GM19043 (cell line): ENCODE measurements around the gene TPPP.
"Not testable (repeated sequence)": the region's sequence is repeated elsewhere in the genome, so short reads cannot be mapped to it uniquely, and the experiment has no call there.

Experiments
- ATAC-seq: cut with Tn5 transposase; IDR thresholded peaks from one replicate; pipeline ENCODE4 v1.9.1; 2021; ENCODE audit warnings: low read depth; ENCODE audit not compliant: unreplicated experiment

The TPPP gene

DNA sequence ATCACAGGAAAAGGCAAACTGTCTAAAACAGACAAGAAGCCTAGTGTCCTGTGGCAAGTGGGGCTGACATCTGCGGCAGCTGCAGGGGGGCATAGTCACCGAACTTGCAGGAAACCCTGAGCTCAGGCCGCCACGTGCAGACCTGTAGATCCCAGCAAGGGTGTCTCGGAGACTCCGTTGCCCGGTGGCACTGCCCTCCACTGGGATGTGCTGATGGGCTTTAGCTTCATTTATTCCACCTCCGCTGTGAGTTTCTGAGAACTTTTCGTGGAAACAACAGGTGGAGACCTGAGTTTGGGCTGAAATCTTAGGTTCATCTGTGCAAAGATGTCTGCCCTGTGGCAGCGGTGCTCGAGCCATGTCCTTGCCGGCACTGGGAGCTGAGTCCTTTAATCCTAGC is 59.0 kb downstream of the TPPP start:
- ATAC-seq, result no peak

GRCh38 chr5:633501-633955 is 59.6 kb downstream of the TPPP start:
- no peak for ATAC-seq

DNA sequence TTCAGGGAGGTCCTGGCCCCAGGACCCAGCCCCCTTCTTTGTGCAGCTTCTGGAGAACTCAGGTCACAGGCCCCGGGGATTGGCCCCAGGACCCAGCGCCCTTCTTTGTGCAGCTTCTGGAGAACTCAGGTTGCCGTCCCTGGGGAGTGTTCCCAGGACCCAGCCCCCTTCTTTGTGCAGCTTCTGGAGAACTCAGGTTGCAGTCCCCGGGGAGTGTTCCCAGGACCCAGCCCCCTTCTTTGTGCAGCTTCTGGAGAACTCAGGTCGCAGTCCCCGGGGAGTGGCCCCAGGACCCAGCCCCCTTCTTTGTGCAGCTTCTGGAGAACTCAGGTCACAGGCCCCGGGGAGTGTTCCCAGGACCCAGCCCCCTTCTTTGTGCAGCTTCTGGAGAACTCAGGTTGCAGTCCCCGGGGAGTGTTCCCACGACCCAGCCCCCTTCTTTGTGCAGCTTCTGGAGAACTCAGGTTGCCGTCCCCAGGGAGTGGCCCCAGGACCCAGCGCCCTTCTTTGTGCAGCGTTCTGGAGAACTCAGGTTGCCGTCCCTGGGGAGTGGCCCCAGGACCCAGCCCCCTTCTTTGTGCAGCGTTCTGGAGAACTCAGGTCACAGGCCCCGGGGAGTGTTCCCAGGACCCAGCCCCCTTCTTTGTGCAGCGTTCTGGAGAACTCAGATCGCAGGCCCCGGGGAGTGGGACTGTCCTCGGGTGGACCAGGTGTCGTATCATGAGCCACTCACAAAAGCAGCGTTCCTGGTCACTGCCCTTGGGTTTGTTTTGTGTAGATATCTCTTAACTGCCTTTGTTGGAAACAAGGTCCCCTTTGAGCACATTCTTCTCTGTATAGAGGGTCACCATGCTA is 64.6 kb downstream of the TPPP start:
- not testable (repeated sequence) for ATAC-seq

DNA sequence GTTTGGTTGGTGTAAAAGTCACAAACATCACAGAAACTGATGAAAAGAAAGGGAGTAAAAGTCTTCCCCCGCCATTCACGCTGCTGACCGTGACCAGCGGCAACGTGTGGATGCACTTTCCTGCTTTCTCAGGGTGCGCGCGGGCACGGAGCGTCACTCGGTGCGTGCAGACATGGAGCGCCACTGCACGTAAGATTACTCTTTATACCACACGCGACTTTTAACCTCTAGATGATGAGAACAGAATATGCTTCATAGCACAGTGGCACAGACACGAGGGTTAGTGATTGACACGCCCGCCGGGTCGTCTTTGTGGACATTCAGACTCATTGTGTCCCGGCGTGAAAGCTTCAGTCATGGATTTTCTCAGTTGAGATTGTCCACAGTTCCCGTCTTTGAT is 65.3 kb downstream of the TPPP start:
- no peak for ATAC-seq

DNA sequence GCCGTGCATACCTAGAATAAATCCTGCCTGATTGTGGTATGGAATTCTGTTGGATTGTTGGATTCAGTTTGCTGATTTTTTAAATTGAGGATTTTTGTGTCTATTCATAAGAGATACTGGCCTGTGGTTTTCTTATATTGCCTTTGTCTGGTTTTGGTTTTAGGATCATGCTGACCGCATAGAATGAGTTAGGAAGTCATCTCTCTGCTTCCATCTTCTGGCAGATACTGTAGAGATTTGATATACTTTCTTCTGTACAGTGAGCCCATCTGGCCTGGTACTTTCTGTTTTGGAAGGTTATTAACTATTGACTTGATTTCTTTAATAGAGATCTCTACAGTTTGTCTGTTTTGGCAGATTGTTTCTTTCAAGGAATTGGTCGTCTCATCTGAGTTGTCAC is 66.3 kb downstream of the TPPP start:
- no peak for ATAC-seq

DNA sequence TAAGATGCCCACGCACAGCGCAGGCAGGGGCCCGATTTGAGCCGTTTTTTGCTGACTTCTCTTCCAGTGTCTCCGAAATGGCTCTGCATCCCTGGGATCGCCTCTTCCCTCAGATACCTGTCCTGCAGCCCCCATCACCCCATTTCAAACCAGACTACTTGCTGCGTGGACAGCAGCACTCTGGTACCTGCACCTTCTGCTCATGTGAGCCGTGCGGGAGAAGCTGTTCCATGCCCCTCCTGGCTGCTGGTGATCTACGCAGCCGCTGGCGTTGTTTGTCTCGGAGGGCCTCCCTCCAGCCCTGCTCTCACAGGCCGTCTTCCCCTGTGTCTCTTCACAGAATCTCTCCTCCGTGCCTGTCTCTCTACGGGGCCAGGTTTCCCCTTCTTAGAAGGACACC is 67.6 kb downstream of the TPPP start:
- no peak for ATAC-seq

- no peak for ATAC-seq
These were observed 68.3 kb downstream of the TPPP start for GRCh38 chr5:624951-625230.

GRCh38 chr5:624118-624950 is 68.8 kb downstream of the TPPP start:
- ATAC-seq, result no peak

DNA sequence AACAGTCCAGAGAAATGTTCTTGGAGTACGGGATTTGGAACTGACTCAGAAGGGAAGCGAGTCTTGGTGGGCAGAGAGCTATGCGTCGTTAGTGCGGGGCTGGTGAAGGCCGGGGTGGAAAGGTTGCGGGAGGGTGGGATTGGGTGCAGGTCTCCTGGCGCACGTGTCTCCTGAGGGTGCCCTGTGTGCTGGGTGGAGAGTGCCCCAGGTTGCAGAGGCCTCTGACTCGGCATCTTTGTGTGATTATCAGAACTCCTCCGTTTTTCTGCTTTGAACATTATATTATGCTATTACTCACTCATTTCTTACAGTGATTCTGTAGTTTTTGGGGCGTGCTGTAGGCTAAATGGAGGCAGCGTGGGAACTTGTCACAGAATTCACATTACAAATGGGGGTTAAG is 69.6 kb downstream of the TPPP start:
- no peak for ATAC-seq

- no peak for ATAC-seq
These were observed 70.1 kb downstream of the TPPP start for GRCh38 chr5:622946-623522.

- no peak for ATAC-seq
These were observed 70.8 kb downstream of the TPPP start for GRCh38 chr5:622359-622758.

DNA sequence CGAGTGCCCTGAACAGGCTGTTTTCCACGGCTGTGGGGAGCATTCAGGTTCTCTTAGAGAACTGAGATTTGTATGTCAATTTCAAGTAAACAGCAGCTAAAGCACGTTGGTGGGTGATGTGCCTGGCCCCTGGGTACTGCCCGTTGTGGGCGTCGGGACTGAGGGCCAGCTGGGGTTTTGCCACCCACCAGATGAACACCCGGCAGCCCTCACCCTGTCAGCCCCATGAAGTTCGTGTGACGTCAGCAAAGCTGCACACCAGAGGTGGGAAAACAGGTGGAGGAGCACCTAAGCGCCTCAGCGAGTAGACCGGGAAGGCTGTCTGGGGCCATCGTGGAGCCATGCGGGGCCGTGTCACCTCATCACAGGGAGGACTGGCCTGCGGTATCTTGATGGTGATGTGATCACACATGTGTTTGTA is 71.8 kb downstream of the TPPP start:
- no peak for ATAC-seq

- no peak for ATAC-seq
These were observed 72.5 kb downstream of the TPPP start for GRCh38 chr5:620586-621180.

DNA sequence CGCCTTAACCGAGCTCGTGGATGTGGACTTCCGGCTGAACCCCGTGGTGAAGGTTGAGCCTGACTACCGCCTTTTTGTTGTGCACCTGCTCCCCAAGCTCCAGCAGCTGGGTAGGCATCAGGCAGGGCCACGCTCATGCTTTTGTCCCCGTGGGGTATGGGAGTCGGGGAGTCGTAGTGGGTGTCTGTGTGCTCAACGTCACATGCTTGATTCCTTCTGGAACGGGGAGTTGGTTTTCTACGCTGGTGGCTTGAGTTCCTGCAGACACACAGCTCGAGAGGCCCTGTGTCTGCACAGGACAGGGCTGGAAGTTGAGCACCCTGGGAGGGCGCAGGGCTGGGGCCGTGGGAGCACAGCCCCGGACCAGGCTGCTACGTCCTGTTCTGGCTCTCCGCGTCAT is 73.0 kb downstream of the TPPP start:
- no peak for ATAC-seq

GRCh38 chr5:619444-619843 is 73.7 kb downstream of the TPPP start:
- ATAC-seq, result no peak

GRCh38 chr5:618450-618849 is 74.7 kb downstream of the TPPP start:
- ATAC-seq, result no peak

DNA sequence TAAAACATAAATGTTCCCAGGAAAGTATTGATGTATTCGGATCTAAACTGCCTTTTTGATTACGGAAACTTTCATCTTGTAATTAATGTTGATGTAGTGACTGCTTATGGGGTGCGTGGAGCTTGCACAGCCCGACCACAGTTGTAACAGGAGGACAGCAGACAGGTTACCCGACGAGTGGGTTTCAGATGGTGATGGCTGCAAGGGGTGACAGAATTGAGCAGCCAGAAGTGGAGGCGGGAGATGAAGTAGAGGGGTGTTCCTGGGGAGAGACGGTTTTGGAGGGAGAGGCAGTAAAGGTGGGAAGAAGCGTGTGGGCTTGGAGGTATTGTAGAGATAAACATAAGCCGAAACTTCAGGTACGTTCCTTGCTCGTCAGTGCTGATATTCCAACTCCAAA is 75.3 kb downstream of the TPPP start:
- ATAC-seq, result no peak

DNA sequence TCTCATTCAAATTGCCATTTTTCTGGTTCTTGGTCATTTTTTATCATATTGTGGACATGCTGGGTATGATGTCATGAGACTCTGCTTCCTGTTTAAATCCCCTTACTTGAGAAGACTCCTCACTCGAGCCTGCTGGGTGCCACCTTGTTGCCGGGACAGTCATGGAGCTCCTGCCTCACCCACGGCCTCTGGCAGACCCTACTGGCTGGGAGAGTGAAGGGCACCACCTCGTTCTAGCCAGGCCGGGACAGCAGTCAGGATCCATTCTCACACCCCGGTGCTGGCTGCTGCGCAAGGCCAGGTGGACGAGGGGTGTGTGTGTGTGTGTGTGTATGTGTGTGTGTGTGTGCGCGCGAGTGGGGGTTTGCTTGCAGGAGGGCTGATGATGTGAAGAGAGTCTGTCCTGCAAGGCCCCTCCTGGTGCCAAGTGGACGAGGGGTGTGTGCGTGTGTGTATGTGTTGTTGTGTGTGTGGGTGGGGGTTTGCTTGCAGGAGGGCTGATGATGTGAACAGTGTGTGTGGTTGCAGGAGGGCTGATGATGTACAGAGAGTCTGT is 76.6 kb downstream of the TPPP start:
- no peak for ATAC-seq

GRCh38 chr5:612498-613424 is 80.4 kb downstream of the TPPP start:
- no peak for ATAC-seq
